NCI-H2029 (cell line): ENCODE results near the gene NOB1.
"Not testable (repeated sequence)": the region's sequence is repeated elsewhere in the genome, so short reads cannot be mapped to it uniquely, and the experiment has no call there.

ENCODE experiments used
- DNase-seq: peaks from one replicate; lab custom pipeline; 2025; lab: John Stamatoyannopoulos, UW

The NOB1 gene

DNA sequence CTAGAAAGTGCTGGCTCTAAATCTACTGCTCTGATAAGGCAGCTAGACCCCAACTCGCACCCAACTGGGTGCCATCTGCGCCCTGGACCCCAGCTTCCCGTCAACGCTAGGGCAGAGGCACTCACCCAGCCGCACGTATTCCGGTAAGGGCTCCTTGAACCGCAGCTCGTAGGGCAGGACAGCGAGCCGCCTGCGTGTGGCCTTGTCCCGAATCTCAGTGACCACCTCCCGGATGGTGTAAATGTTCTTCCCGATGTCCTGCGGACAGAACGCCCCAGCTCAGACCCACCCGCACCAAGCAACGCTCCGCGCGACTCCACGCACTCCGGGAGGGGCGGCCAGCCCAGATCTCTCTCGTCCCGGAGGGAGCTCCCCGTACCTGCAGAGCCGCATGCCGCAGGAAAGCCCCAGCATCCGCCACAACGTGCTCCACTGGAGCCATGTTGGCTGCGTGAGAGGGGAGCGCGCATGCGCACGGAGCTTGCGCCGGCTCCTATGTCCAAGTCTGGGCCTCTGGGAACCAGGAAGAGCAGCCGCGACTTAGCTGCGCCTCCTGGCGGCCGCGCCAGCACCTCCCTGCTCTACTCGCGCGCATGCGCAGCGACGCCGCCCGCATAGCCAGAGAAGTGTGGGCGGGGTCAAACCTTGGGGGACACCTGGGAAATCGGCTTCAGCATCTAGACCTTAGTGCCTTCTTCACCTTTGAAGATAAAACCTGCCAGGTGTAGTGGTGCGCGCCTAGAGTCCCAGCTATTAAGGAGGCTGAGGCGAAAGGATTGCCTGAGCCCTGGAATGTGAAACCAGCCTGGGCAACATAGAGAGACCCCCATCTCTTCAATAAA is at the start of gene NOB1:
NOB1 (minus strand) TSS at position 458 of the 842 bp plus-strand sequence; CDS start at position 442, 16 bp downstream.
- DNase-seq = peak; percentile 67

DNA sequence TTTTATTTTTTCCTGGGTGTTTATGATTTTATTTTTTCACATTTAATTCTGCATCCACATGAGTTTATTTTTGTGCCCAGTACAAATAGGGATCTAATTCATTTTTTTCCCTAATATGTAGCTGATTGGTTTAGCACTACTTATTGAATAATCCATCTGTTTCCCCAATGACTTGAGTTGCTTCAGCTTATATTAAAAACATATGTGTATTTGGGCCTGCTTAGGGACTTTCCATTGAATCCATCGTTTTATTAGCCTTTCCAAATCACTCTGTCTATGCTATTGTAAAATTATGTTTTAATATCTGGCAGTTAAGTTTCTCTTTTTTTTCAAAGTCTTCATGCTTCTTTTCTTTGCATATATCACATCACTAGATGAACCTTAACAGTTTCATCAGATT is 49.6 kb upstream of the NOB1 start:
- DNase-seq = no peak

DNA sequence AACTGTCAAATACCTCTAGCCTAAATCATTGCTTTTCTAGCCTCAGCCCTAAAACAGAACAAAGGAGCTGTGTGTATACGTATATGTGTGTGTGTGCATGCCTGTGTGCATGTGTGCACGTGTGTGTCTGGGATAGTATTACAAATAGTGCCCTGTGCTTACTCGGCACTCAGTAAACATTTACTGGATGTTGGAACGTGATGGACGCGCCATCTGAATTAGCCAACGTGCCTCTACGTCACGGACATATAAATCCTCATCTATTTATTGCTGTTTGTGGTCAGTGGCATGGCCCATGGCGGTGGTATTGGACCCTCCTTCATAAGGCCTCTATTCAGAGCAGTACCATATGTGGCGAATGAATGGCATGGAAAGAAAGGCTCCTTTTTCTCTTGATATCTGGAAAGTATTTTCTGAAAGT is 44.9 kb upstream of the NOB1 start:
- DNase-seq = no peak

DNA sequence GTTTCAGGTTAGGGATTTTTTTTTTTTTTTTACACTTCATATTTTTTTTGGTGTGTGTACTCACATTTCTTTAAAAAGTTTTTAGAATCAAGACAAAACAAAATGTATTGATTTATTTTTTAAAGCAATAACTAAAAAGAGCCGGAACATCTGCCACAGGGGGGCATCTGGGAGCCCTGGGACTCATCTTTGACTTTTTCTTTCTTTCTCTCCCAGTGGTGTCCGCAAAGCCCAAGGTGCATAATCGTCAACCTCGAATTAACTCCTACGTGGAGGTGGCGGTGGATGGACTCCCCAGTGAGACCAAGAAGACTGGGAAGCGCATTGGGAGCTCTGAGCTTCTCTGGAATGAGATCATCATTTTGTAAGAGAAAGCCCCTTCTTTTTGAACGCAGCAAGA is 43.7 kb upstream of the NOB1 start:
- DNase-seq = no peak

DNA sequence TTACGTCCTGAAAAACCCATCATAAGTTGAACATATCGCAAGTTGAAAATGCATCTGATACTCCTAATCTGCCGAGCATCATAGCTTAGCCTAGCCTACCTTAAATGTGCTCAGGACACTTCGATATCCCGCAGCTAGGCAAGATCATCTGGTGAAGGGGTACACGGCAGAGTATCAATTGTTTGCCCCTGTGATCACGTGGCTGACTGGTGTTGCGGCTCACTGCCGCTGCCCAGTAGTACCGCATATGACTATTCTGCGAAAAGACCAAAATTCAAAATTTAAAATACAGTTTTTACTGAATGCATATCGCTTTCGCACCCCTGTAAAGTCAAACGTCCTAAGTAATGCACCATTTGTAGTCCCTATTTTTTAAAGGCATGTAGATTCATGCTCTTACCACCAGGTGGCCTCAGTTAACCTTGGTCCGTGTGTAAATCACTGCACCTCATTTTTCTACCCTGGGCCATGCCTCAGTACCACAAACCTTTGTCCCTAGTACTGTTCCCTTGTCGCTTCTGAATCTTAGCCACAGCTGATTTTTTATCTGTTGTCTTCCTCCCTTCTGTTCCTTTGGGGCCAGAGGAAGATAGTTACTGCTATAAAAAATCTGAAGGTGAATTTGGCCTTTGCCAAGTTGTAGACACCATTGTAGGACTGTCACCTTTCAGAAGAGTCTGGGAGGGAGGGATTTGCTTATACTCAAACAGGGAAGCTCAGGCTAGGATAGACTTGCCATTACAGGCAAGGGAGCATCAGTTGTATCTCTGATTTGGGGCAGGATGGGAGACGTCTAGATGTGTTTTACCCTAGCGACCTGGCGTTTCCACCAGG is 41.8 kb upstream of the NOB1 start:
- no peak for DNase-seq

DNA sequence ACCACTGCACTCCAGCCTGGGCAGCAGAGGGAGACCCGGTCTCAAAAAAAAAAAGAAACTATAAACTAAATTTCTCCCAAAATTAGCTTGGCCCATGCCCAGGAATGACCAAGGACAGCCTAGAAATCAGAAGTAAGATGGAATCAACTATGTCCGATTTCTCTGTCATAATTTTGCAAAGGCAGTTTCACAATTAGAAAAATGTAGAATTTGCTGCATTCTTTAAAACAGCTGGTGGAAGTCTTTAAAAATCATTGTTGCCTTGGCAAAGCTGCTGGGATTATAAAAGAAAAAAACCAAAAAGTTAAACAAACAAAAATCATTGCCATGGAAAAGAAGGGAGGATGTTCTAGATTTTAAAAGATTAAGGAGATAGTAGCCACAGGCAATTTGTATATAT is 39.8 kb upstream of the NOB1 start:
- DNase-seq = no peak

DNA sequence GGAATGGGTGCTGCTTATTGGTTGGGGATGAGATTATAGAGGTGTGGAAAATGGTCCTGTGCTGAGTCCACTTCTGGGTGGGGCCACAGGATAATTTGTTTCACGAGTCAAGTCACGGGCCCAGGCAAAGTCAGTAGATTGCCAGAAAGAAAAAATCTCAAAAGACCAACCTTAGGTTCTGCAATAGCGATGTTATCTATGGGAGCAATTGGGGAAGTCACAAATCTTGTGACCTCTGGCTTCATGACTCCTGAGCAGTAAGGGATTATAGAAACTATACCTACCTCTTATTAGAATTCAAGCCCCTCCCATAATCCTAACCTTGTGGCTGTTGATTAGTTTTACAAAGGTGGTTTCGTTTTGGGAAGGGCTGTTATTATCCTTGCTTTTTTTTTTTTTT is 38.8 kb upstream of the NOB1 start:
- no peak for DNase-seq

DNA sequence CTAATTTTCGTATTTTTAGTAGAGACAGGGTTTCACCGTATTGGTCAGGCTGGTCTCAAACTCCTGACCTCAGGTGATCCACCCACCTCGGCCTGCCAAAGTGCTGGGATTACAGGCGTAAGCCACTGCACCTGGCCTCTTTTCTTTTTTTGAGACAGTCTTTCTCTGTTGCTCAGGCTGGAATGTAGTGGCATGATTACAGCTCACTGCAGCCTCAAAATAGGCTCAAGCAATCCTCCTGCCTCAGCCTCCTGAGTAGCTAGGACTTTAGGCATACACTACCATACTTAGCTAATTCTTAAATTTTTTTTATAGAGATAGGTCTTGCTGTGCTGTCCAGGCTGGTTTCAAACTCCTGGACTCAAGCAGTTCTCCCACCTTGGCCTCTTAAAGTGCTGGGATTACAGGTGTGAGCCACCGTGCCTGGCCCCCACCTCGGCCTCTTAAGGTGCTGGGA is 36.7 kb upstream of the NOB1 start:
- not testable (repeated sequence) for DNase-seq

DNA sequence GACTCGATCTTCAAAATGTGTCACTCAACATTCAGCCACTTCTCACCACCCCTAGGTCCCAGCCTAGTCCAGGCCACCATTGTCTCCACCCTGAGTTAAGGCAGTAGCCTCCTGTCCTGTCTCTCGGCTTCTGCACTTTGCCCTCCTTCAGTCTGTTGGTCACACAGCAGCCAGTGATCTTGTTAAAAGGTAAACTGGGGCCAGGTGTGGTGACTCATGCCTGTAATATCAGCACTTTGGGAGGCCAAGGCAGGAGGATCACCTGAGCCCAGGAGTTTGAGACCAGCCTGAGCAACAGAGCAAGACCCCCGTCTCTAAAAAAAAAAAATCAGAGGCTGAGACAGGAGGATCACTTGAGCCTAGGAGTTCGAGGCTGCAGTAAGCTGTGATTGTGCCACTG is 33.2 kb upstream of the NOB1 start:
- no peak for DNase-seq

DNA sequence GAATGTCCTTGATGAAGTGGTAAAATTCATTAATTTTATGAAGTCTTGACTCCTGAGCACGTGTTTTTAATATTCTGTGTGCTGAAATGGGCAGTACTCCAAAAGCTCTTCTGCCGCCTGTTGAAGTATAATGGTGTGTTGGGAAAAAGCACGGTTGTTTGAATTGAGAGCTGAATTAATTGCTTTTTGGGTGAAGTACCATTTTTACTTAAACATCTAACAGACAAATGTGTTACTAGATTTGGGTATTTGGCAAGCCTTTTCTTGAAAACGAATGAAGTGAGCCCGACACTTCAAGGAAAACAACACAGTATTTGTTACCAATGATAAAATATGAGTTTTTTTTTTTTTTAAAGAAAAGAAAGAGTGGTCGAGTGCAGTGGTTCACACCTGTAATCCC is 29.9 kb upstream of the NOB1 start:
- no peak for DNase-seq

DNA sequence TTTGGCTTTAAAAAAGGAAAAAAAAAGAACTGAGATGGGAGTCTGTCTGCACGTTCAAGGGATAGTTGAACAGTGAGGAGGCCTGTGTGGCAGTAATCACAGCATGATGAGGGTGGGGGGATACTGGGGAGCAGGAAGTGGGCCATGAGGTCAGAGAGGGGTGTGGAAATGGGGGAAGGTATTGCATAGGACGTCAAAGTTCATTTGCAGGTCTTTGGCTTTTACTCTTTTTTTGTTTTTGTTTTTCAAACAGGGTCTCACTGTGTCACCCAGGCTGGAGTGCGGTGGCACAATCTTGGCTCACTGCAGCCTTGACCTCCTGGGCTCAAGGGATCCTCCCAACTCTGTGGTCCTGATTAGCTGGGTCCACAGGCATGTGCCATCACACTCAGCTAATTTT is 26.4 kb upstream of the NOB1 start:
- no peak for DNase-seq

DNA sequence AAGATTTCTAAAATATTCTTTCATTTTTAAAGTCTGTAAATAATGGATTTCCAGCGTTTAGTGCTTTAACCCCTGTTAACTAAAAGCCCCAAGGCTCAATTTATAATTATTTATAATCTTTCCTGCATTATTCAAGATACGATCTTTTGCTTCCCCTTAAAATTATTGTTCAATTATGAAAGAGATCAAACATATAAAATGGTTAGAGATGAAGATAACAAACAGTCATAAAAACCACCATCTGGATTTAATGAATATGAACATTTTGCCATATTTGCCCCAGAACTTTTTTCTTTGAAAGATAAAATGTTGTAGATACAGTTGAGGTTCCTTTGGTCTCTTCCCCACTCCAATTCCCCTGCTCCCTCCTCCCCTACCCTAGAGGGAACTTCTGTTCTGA is 25.0 kb upstream of the NOB1 start:
- no peak for DNase-seq

DNA sequence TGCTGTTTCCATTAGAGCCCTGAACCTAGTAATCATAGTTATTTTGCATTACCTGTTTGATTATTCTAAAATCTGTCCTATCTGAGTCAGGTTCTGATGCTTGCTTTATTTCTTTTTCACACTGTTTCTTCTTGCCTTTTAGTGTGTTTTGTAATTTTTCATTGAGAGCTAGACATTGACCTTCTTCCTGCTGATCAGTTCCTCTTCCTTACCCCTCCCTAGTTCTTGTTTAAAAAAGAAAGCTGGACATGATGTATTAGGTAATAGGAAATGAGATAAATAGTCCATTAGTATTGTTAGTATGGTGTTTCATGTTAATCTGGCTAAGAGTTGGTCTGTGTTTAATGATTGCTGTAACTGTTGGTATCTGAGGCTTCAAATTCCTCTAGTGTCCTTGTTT is 20.8 kb upstream of the NOB1 start:
- no peak for DNase-seq

DNA sequence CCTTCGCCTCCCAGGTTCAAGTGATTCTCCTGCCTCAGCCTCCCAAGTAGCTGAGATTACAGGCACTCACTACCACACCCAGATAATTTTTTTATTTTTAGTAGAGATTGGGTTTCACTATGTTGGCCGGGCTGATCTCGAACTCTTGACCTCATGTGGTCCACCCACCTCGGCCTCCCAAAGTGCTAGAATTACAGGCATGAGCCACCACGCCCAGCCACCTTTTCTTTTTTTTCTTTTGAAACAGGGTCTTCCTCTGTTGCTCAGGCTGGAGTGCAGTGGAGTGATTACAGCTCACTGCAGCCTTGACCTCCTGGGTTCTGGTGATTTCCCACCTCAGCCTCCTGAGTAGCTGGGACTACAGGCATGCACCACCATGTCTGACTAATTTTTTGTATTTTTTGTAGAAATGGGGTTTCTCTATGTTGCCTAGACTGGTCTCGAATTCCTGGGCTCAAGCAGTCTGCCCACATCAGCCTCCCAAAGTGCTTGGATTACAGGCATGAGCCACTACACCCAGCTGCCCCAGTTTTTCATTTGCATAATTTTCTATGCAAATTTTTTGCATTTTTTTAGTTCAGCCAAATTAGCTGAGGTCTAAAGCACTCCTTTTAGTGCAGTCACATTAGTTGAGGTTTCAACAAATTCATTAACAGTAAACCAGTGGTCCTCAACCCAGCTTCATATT is 18.7 kb upstream of the NOB1 start:
- no peak for DNase-seq

DNA sequence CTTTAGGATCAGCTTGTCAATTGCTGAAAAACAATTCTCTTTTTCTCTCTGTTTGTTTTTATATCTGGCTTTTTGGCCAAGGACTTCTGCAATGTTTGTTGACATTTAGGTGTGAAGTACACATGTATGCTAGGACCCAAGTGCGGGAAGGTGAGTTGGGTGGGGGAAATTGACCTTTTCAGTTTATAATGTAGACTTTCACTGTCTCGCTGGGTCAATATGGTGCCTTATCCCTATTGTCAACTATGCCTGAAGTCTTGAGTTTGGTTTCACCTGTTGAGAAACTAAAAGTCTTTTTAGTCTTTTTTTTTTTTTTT is 16.9 kb upstream of the NOB1 start:
- DNase-seq = no peak

DNA sequence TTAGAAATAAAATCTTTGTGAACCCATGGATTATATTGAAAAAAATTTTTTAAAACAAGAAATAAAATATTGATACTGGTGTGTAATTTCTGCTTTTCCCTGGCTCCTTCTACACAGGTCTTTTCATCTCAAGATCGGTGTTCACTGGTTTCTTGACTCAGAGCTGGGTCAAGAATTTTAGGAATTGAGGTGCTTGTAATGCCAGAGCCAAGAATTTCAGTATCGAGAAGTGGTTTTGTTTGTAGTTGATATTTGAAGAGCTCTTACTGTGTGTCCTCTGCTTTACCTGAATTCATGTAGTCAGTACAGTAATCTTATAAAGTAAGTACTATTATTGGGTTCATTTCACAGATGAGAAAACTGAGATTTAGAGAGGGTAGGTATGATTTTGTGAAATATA is 14.7 kb upstream of the NOB1 start:
- no peak for DNase-seq

DNA sequence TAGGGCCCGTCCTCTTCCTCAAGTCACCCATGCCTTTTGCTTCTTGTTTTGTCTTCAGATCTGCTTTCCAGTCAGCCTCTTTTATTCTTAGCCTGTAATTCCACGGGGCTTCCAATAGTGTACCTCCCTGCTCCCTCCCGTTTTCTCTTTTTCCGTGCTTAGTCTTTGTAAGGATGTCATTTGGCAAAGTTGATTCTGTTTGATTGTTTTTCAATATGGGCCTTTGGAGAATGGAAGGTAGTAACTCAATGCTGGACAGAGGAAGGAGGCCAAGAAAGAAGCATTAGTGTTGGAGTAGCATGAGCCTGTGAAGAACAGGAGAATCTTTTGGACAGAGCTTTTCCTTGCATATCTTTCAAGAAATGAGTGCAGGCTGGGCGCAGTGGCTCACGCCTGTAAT is 13.9 kb upstream of the NOB1 start:
- no peak for DNase-seq

DNA sequence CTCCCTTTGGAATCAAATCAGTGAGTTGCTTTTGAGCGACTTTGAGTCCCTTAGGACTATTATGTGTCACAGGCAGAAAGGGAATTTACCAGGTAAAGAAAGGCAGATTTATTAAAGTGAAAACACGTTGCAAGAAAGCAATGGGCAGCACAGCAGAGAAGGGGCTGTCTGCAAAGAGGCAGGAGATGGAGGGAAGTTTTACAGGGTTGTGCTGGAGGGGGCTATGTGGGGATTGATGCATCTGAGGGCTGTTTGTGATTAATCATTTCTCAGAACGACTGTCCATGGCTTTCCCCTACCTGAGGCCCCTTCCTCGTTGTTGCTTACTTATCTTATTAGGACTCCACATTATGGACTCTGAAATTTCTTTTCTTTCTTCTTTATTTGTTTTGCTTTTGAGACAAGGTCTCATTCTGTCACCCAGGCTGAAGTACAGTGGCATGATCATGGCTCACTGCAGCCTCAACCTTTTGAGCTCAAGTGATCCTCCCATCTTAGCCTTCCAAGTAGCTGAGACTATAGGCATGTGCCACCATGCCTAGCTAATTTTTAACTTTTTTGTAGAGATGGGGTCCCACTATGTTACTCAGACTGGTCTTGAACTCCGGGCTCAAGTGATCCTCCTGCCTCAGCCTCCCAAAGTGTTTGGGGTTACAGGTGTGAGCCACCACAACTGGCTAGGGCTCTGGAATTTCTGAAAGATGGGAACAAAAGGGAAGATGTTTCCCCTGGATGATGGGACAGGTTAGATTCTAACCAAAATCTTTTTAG is 12.9 kb upstream of the NOB1 start:
- DNase-seq = no peak

DNA sequence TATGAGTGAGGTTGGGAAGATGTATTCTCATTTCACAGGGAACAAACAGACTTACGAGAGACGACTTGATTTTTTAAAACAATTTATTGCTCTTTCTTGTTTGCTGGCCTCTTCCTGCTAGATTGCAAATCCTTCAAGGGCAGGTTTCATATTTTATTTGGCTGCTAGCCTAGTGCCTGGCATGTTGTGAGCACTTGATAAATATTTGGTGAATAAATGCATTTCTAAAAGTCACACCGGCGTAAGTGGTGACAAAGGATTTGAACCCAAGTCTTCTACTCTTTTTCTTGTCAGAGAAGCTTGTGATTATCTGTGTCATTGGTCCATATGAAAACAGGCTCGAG is 8.8 kb upstream of the NOB1 start:
- DNase-seq = no peak

DNA sequence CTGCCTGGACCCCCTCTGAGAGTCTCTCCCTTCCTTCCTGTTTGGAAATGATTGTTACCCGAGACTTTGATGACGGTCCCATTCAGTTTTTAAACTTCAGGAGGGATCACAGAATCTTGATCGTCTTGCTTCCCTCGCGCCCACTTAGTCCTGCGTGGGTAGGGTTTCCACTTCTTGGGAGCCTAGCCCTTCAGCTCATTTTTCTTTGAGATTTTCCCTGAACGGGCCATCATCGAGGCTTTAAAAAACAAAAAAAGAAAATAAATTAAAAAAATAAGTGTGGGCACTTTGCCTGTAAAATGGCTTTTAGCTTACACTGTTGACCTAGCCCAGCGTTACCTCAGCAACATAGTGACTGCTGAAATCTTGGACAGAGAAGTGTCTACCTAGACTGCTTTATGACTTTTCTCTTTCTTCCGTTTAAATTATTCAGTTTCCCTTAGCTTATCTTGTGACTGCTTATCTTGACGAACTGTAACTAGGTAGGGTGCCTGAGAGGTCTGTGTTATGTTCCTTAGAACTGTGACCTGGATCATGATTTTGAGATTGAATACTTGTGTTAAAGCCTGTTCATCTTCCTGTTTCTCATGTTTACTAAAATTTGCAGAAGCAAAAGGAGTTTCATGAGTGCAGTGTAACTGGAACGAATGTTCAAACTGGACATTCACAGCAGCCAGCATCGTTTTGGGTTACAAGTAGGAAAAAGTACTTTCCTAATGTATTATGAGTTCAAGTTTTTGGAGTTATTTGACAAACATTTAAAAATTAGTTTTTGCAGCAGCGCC is 8.3 kb upstream of the NOB1 start:
- no peak for DNase-seq
